ENCODE measurements around the gene WDR75.

The WDR75 gene

GRCh38 chr2:189481071-189481470, 39.8 kb downstream of the WDR75 start:
- Histone ChIP-seq H3K36me3 (peaks cover 9% of the 10 kb centered on the region; the same call in 1 of the 2 replicates), H3K27ac (no peak overlapping the region), H3K9me3 (ENCODE audit: severe bottlenecking) (no peaks in the 10 kb centered on the region), H3K4me3 (ENCODE audit: low read depth, low read length) (no peak overlapping the region), H3K27me3 (ENCODE audit: insufficient read depth, low read depth, severe bottlenecking) (no peaks in the 10 kb centered on the region)
- no peak for TF ChIP-seq CTCF (IDR thresholded peaks at IDR 0.05; ENCODE audit: low read depth, low read length)
- no peak for DNase-seq

DNA sequence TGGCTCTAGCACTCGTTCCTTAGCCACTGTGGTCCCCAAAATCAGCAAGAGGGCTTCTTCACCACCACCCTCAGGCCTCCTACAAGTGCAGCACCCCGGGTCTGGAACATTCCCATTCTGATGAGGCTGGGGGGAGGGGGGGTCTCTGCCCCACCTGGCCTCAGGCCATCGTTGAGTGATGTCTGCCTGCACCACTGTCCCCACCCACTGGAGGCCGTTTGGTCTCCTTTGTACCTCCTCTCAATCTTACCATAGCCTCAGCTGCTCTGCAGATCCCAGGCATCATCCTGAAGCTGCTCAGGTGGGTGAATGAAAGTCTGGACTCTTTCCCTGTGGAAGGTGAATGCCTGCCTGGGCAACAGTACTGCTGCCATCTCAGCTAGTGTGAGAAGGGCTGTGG, 42.3 kb downstream of the WDR75 start:
- TF ChIP-seq CTCF (IDR thresholded peaks at IDR 0.05; ENCODE audit: low read depth, low read length), result no peak
- no peak for DNase-seq
- no peaks in the 10 kb centered on the region for H3K9me3 ChIP-seq (ENCODE audit: severe bottlenecking)
- H3K27ac ChIP-seq, result no peak overlapping the region
- no peaks in the 10 kb centered on the region for H3K27me3 ChIP-seq (ENCODE audit: insufficient read depth, low read depth, severe bottlenecking)
- no peaks in the 10 kb centered on the region for H3K36me3 ChIP-seq
- H3K4me3 ChIP-seq (ENCODE audit: low read depth, low read length), result no peak overlapping the region

DNA sequence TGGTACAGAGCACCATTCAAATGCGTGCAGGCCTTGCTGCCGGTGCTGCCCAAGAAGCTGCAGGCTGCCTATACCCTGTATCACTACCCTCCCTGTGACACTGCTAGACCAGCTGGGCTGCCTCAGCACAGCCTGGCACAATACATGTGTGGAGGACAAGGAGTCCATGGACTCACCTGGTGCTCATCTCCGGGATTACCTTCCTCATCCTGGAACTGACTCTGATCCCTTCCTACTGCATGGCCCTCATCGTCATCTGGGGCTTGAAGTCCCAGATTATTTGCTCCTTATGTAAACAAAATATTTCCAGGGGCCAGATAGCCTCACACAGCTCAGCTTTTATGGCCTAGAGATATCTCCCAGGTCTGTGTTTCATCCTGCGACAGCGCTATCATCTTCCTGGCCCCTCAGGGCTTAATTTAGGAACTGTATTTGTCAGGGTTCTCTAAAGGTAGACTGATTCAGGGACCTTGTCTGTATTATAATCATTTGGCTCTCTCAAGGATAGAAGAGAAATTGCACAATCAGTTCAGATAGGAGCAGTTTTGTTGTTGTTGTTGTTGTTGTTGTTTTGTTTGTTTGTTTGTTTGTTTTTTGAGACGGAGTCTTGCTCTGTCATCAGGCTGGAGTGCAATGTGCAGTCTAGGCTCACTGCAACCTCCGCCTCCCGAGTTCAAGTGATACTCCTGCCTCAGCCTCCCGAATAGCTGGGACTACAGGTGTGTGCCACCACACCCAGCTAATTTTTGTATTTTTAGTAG, 42.9 kb downstream of the WDR75 start:
- Histone ChIP-seq H3K27ac (no peak overlapping the region), H3K9me3 (ENCODE audit: severe bottlenecking) (no peaks in the 10 kb centered on the region), H3K36me3 (no peaks in the 10 kb centered on the region), H3K4me3 (ENCODE audit: low read depth, low read length) (no peak overlapping the region), H3K27me3 (ENCODE audit: insufficient read depth, low read depth, severe bottlenecking) (no peaks in the 10 kb centered on the region)
- no peak for DNase-seq
- TF ChIP-seq CTCF (IDR thresholded peaks at IDR 0.05; ENCODE audit: low read depth, low read length), result no peak

DNA sequence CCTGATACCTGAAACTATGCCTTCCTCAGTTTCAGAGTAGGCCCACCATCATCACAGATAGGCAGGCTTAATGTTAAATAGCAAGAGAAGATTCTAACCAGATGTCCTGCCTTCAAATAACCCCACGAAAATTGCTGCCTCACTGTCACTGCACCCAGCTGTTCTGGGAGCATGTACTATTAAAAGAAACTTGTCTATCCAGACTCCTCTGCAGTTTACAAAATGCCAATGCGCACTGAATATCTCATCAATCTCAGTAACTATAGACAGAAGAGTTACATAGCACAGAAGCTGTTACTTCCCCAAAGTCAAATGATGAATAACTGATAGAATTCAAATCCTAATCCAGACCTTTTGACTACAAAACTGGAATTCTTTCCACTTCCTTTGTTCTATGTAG, 43.9 kb downstream of the WDR75 start:
- Histone ChIP-seq H3K27ac (no peak overlapping the region), H3K9me3 (ENCODE audit: severe bottlenecking) (no peaks in the 10 kb centered on the region), H3K4me3 (ENCODE audit: low read depth, low read length) (no peak overlapping the region), H3K36me3 (no peaks in the 10 kb centered on the region), H3K27me3 (ENCODE audit: insufficient read depth, low read depth, severe bottlenecking) (no peaks in the 10 kb centered on the region)
- TF ChIP-seq CTCF (IDR thresholded peaks at IDR 0.05; ENCODE audit: low read depth, low read length), result no peak
- no peak for DNase-seq

DNA sequence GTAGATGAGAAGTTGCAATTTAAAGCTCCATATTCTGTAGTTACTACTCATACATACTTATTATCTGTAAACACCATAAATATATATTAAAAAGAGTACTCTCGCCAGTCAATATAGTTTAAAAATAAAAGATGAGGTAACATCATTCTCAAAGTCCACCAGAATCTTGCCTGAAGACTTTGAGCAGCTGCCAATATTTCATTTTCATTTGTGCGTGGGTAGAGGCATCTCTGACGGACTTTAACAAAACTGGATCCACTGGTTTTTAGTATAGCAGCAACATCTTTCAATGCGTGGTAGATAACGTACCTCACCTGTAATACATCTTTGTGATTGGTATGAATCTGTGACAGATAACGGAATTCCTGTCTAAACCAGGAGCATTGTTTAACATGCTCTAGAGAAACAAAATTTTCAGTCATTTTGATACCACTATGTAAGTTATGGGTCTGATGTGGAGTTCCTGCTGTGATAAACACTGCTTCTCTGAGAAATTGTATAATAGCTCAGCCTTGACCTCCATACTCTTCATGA, 45.0 kb downstream of the WDR75 start:
- Histone ChIP-seq H3K36me3 (no peaks in the 10 kb centered on the region), H3K4me3 (ENCODE audit: low read depth, low read length) (no peak overlapping the region), H3K9me3 (ENCODE audit: severe bottlenecking) (no peaks in the 10 kb centered on the region), H3K27me3 (ENCODE audit: insufficient read depth, low read depth, severe bottlenecking) (no peaks in the 10 kb centered on the region), H3K27ac (no peak overlapping the region)
- no peak for DNase-seq
- no peak for TF ChIP-seq CTCF (IDR thresholded peaks at IDR 0.05; ENCODE audit: low read depth, low read length)
